ENCODE results near the gene MAML3.

The MAML3 gene

GRCh38 chr4:139873111-139873860, 280.7 kb downstream of the MAML3 start:
- no peak overlapping the region for H3K4me3 ChIP-seq (replicated peaks; ENCODE audit: low read depth, low read length)
- no peak for DNase-seq (ENCODE audit: low read depth)
- no peak for TF ChIP-seq CTCF (IDR thresholded peaks at IDR 0.05; ENCODE audit: low read length, missing control alignments)

DNA sequence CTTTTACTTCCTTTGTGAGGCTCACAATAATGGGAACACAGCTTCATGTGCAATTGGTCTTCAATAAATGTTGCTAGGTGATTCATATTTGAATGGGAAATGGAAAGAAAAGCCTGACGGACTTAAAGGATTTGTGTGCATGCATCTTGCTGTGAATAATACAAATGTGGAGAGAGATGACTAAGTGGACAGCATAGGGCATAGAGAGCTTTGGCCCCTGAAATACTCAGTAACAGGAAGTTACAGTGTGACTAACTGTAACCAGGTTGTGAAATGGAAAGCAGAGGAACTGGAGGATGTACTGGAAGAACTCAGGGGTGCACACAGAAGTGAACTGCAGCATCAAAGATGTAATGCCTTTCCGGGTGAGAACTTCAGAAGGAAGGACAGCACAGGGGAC, 281.7 kb downstream of the MAML3 start:
- DNase-seq (ENCODE audit: low read depth), result peak; percentile 96
- no peak for TF ChIP-seq CTCF (IDR thresholded peaks at IDR 0.05; ENCODE audit: low read length, missing control alignments)
- H3K4me3 ChIP-seq (replicated peaks; ENCODE audit: low read depth, low read length), result no peak overlapping the region

- no peak for DNase-seq (ENCODE audit: low read depth)
- no peak for TF ChIP-seq CTCF (IDR thresholded peaks at IDR 0.05; ENCODE audit: low read length, missing control alignments)
- no peak overlapping the region for H3K4me3 ChIP-seq (replicated peaks; ENCODE audit: low read depth, low read length)
Observed at GRCh38 chr4:139869810-139870209, 284.2 kb downstream of the MAML3 start.

DNA sequence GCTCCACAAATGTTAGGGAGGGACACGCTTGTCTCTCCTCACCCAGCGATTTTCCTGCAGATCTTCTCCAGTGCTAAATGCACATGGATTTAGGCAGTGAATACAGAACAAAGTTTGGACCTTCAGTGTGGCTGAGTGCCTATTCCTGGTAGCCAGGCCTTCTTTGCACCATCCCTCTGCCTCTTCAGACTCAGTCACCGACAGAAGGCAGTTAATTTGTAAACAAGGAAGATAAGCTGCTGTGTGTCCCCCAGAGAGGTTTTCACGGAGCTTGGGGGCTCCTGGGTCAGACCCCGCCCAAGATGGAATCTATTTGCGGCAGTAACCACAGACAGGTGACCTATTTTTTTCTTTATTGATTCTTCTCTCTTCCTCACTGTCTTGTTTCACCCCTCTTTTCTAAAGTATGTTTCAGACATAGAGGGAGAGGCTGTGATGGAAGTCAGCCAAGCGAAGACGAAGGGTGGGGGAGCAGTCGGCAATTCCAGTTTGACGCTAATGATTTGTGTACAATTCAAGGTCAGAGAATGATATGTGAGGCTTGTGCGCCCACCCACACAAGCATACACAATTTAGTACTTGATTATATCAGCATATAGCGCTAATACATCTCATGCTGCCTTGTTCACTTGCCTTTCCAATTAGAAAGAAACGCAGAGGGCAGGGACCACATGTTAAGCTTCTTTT, 287.6 kb downstream of the MAML3 start:
- TF ChIP-seq CTCF (IDR thresholded peaks at IDR 0.05; ENCODE audit: low read length, missing control alignments), result no peak
- no peak for DNase-seq (ENCODE audit: low read depth)
- no peak overlapping the region for H3K4me3 ChIP-seq (replicated peaks; ENCODE audit: low read depth, low read length)

GRCh38 chr4:139865537-139865936, 288.4 kb downstream of the MAML3 start:
- no peak for TF ChIP-seq CTCF (IDR thresholded peaks at IDR 0.05; ENCODE audit: low read length, missing control alignments)
- no peak overlapping the region for H3K4me3 ChIP-seq (replicated peaks; ENCODE audit: low read depth, low read length)
- DNase-seq (ENCODE audit: low read depth), result no peak

- DNase-seq (ENCODE audit: low read depth), result no peak
- no peak for TF ChIP-seq CTCF (IDR thresholded peaks at IDR 0.05; ENCODE audit: low read length, missing control alignments)
- no peak overlapping the region for H3K4me3 ChIP-seq (replicated peaks; ENCODE audit: low read depth, low read length)
Observed at GRCh38 chr4:139863531-139863930, 290.5 kb downstream of the MAML3 start.
